ENCODE results near the gene CMTM8. TPM values are rescaled to one million over a fixed set of nuclear protein-coding genes. Genes with fewer than 3 reads are reported as not detected.
"Not testable (repeated sequence)": the region's sequence is repeated elsewhere in the genome, so short reads cannot be mapped to it uniquely, and the experiment has no call there.

Gene CMTM8
- polyA plus RNA-seq, 4 donors, result 5.4 to 41.3 (median 8.0) TPM

GRCh38 chr3:32379831-32380500 lies 141.5 kb downstream of the CMTM8 start:
- H3K27ac ChIP-seq (ENCODE audit: low read depth in 1 of 3, low read length in 2 of 3), result no peak overlapping the region
- no peaks in the 10 kb centered on the region for H3K4me1 ChIP-seq (ENCODE audit: control insufficient read depth in 3 of 3, insufficient read depth in 2 of 3, low read depth in 1 of 3, low read length in 2 of 3)
- H3K4me3 ChIP-seq (ENCODE audit: low read depth in 1 of 3, low read length in 3 of 3), result no peak overlapping the region
- no peak for FAIRE-seq
- H3K36me3 ChIP-seq (ENCODE audit: control insufficient read depth in 3 of 3, insufficient read depth in 2 of 3, low read depth in 1 of 3, low read length in 3 of 3), result no peaks in the 10 kb centered on the region
- WGBS, 3 donors, result 78 to 85% (median 80%) methylated on average over 10 of the region's 10 CpGs
- H3K27me3 ChIP-seq (ENCODE audit: control insufficient read depth in 3 of 3, insufficient read depth in 3 of 3, low read length in 3 of 3), result no peaks in the 10 kb centered on the region
- H3K9me3 ChIP-seq (ENCODE audit: control insufficient read depth in 2 of 2, insufficient read depth in 1 of 2, low read depth in 1 of 2, low read length in 1 of 2), result no peaks in the 10 kb centered on the region
- DNase-seq, result peak in 1 of 2 donors; percentile 24

GRCh38 chr3:32381922-32382321 lies 143.4 kb downstream of the CMTM8 start:
- Histone ChIP-seq H3K36me3 (ENCODE audit: control insufficient read depth in 3 of 3, insufficient read depth in 2 of 3, low read depth in 1 of 3, low read length in 3 of 3) (no peaks in the 10 kb centered on the region), H3K27ac (ENCODE audit: low read depth in 1 of 3, low read length in 2 of 3) (no peak overlapping the region), H3K27me3 (ENCODE audit: control insufficient read depth in 3 of 3, insufficient read depth in 3 of 3, low read length in 3 of 3) (no peaks in the 10 kb centered on the region), H3K4me3 (ENCODE audit: low read depth in 1 of 3, low read length in 3 of 3) (no peak overlapping the region), H3K4me1 (ENCODE audit: control insufficient read depth in 3 of 3, insufficient read depth in 2 of 3, low read depth in 1 of 3, low read length in 2 of 3) (no peaks in the 10 kb centered on the region), H3K9me3 (ENCODE audit: control insufficient read depth in 2 of 2, insufficient read depth in 1 of 2, low read depth in 1 of 2, low read length in 1 of 2) (no peaks in the 10 kb centered on the region)
- DNase-seq (no peak), FAIRE-seq (no peak)
- 84 to 89% (median 87%) methylated on average over 7 of the region's 7 CpGs for WGBS, 3 donors

GRCh38 chr3:32383136-32383711 lies 144.7 kb downstream of the CMTM8 start:
- no peak for FAIRE-seq
- 76 to 90% (median 80%) methylated on average over 2 of the region's 2 CpGs for WGBS, 3 donors
- H3K27ac ChIP-seq (ENCODE audit: low read depth in 1 of 3, low read length in 2 of 3), result no peak overlapping the region

DNA sequence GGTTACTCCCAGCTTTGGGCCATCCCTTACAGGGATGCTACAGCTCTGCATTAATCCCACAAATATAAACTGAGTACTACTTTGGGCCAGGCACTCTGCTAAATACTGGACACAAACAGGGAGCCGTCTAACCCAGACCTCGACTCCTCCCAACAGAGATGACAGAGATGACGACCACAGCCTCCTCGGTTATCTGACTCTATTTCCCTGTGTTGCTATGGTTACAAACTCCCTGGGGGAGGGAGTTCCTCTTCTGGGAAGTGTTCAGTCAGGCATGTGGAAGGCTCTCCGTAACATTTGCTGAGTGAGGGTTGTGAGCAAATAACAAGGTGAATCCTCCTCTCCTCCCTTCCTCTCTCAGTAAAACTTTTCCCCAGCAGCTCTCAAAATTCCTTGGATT lies 146.5 kb downstream of the CMTM8 start:
- DNase-seq, result no peak
- 23 to 42% (median 37%) methylated on average over 5 of the region's 5 CpGs for WGBS, 3 donors
- H3K36me3 ChIP-seq (ENCODE audit: control insufficient read depth in 3 of 3, insufficient read depth in 2 of 3, low read depth in 1 of 3, low read length in 3 of 3), result no peaks in the 10 kb centered on the region

More at GRCh38 chr3:32383136-32383711, 144.7 kb downstream of the CMTM8 start:
- Histone ChIP-seq H3K4me3 (ENCODE audit: low read depth in 1 of 3, low read length in 3 of 3) (no peak overlapping the region), H3K27me3 (ENCODE audit: control insufficient read depth in 3 of 3, insufficient read depth in 3 of 3, low read length in 3 of 3) (no peaks in the 10 kb centered on the region), H3K36me3 (ENCODE audit: control insufficient read depth in 3 of 3, insufficient read depth in 2 of 3, low read depth in 1 of 3, low read length in 3 of 3) (no peaks in the 10 kb centered on the region), H3K4me1 (ENCODE audit: control insufficient read depth in 3 of 3, insufficient read depth in 2 of 3, low read depth in 1 of 3, low read length in 2 of 3) (no peaks in the 10 kb centered on the region), H3K9me3 (ENCODE audit: control insufficient read depth in 2 of 2, insufficient read depth in 1 of 2, low read depth in 1 of 2, low read length in 1 of 2) (no peaks in the 10 kb centered on the region)
- no peak for DNase-seq

GRCh38 chr3:32387512-32387911 lies 149.0 kb downstream of the CMTM8 start:
- 89 to 94% (median 93%) methylated on average over 2 of the region's 2 CpGs for WGBS, 3 donors
- Histone ChIP-seq H3K27ac (ENCODE audit: low read depth in 1 of 3, low read length in 2 of 3) (no peak overlapping the region), H3K4me1 (ENCODE audit: control insufficient read depth in 3 of 3, insufficient read depth in 2 of 3, low read depth in 1 of 3, low read length in 2 of 3) (peaks cover 0 to 5% (median 0%) of the 10 kb centered on the region in 3 donors), H3K9me3 (ENCODE audit: control insufficient read depth in 2 of 2, insufficient read depth in 1 of 2, low read depth in 1 of 2, low read length in 1 of 2) (no peaks in the 10 kb centered on the region), H3K27me3 (ENCODE audit: control insufficient read depth in 3 of 3, insufficient read depth in 3 of 3, low read length in 3 of 3) (no peaks in the 10 kb centered on the region), H3K36me3 (ENCODE audit: control insufficient read depth in 3 of 3, insufficient read depth in 2 of 3, low read depth in 1 of 3, low read length in 3 of 3) (no peaks in the 10 kb centered on the region), H3K4me3 (ENCODE audit: low read depth in 1 of 3, low read length in 3 of 3) (no peak overlapping the region)
- FAIRE-seq, result no peak
- DNase-seq, result no peak

More for the DNA sequence above, 146.5 kb downstream of the CMTM8 start:
- no peaks in the 10 kb centered on the region for H3K27me3 ChIP-seq (ENCODE audit: control insufficient read depth in 3 of 3, insufficient read depth in 3 of 3, low read length in 3 of 3)
- FAIRE-seq, result no peak
- no peak overlapping the region for H3K27ac ChIP-seq (ENCODE audit: low read depth in 1 of 3, low read length in 2 of 3)
- no peak overlapping the region for H3K4me3 ChIP-seq (ENCODE audit: low read depth in 1 of 3, low read length in 3 of 3)
- no peaks in the 10 kb centered on the region for H3K4me1 ChIP-seq (ENCODE audit: control insufficient read depth in 3 of 3, insufficient read depth in 2 of 3, low read depth in 1 of 3, low read length in 2 of 3)
- no peaks in the 10 kb centered on the region for H3K9me3 ChIP-seq (ENCODE audit: control insufficient read depth in 2 of 2, insufficient read depth in 1 of 2, low read depth in 1 of 2, low read length in 1 of 2)

GRCh38 chr3:32389577-32389976 lies 151.1 kb downstream of the CMTM8 start:
- not testable (repeated sequence) for FAIRE-seq
- 86 to 96% (median 95%) methylated on average over 2 of the region's 2 CpGs for WGBS, 3 donors

GRCh38 chr3:32391643-32392535 lies 153.4 kb downstream of the CMTM8 start, which contains the start of gene CMTM7:
CMTM7 (plus strand) TSS chr3:32391853; CDS start chr3:32391907, 54 bp downstream.
- DNase-seq, result peak; percentile 44 to 66
- FAIRE-seq, result no peak
- H3K27ac ChIP-seq (ENCODE audit: low read depth in 1 of 3, low read length in 2 of 3), result peak within 1 kb of the TSS; percentile 2 to 88 (median 77)
- WGBS, 3 donors, result 1% methylated on average over 88 to 107 of the region's 107 CpGs
- H3K9me3 ChIP-seq (ENCODE audit: control insufficient read depth in 2 of 2, insufficient read depth in 1 of 2, low read depth in 1 of 2, low read length in 1 of 2), result no peaks in the 10 kb centered on the region
- H3K4me3 ChIP-seq (ENCODE audit: low read depth in 1 of 3, low read length in 3 of 3), result peak within 1 kb of the TSS; percentile 47 to 78 (median 75)
- no peaks in the 10 kb centered on the region for H3K36me3 ChIP-seq (ENCODE audit: control insufficient read depth in 3 of 3, insufficient read depth in 2 of 3, low read depth in 1 of 3, low read length in 3 of 3)
- peaks cover 0 to 6% (median 0%) of the 10 kb centered on the region in 3 donors for H3K4me1 ChIP-seq (ENCODE audit: control insufficient read depth in 3 of 3, insufficient read depth in 2 of 3, low read depth in 1 of 3, low read length in 2 of 3)
- H3K27me3 ChIP-seq (ENCODE audit: control insufficient read depth in 3 of 3, insufficient read depth in 3 of 3, low read length in 3 of 3), result no peaks in the 10 kb centered on the region

More at GRCh38 chr3:32389577-32389976, 151.1 kb downstream of the CMTM8 start:
- not testable (repeated sequence) for H3K4me1 ChIP-seq (ENCODE audit: control insufficient read depth in 3 of 3, insufficient read depth in 2 of 3, low read depth in 1 of 3, low read length in 2 of 3); H3K27ac ChIP-seq (ENCODE audit: low read depth in 1 of 3, low read length in 2 of 3); DNase-seq; H3K36me3 ChIP-seq (ENCODE audit: control insufficient read depth in 3 of 3, insufficient read depth in 2 of 3, low read depth in 1 of 3, low read length in 3 of 3); H3K27me3 ChIP-seq (ENCODE audit: control insufficient read depth in 3 of 3, insufficient read depth in 3 of 3, low read length in 3 of 3); H3K9me3 ChIP-seq (ENCODE audit: control insufficient read depth in 2 of 2, insufficient read depth in 1 of 2, low read depth in 1 of 2, low read length in 1 of 2); H3K4me3 ChIP-seq (ENCODE audit: low read depth in 1 of 3, low read length in 3 of 3)

Data from small intestine (tissue), 7 donors.